Stomach (tissue), 4 donors: ENCODE results near the gene TAMM41.

Experiments used
- POLR2AphosphoS5 ChIP-seq, 3 donors: sonication (generic); formaldehyde crosslinking; IDR thresholded peaks; one replicate each; pipeline ENCODE4 v1.6.1; 2016; ENCODE audit warnings: antibody characterized with exemption in 3 of 3
- TF ChIP-seq, protein P1 (sequence below), 7 experiments: fragments of 450-650 bp in 4 of 7; fragments of 200-600 bp in 3 of 7; sonication (generic) in 3 of 7; IDR thresholded peaks; one replicate each; pipeline ENCODE4 v1.5.1; 2016 to 2019; ENCODE audit warnings: antibody characterized with exemption in 7 of 7, control low read depth in 2 of 7, mild to moderate bottlenecking in 1 of 7

DNA sequence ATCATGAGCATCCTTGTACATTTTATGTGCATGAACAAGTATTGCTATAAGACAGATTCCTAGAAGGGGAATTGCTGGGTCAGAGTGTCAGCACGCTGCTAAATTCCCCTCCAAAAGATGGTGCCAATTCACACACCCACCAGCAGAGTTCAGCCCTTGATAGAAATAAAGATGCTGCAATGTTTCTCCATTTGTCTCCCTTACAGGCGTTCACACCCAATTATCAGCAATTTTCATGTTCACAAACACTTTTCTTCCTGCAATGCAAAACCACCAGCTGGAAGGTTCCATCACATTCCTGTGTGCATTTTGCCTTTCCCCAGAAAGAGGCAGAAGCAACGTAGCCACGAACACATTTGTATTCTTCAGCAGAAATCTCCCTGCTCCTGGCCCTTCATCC is 3.3 kb upstream of the TAMM41 start:
- TF ChIP-seq, protein P1, sequence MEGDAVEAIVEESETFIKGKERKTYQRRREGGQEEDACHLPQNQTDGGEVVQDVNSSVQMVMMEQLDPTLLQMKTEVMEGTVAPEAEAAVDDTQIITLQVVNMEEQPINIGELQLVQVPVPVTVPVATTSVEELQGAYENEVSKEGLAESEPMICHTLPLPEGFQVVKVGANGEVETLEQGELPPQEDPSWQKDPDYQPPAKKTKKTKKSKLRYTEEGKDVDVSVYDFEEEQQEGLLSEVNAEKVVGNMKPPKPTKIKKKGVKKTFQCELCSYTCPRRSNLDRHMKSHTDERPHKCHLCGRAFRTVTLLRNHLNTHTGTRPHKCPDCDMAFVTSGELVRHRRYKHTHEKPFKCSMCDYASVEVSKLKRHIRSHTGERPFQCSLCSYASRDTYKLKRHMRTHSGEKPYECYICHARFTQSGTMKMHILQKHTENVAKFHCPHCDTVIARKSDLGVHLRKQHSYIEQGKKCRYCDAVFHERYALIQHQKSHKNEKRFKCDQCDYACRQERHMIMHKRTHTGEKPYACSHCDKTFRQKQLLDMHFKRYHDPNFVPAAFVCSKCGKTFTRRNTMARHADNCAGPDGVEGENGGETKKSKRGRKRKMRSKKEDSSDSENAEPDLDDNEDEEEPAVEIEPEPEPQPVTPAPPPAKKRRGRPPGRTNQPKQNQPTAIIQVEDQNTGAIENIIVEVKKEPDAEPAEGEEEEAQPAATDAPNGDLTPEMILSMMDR (IDR thresholded peaks at IDR 0.05), result no peak
- TF ChIP-seq POLR2AphosphoS5 (IDR thresholded peaks at IDR 0.05), result no peak
